Ovary (tissue), 3 donors: ENCODE data around the gene OR52A1.

Source experiments
- CTCF ChIP-seq, 3 donors: fragments of 450-650 bp in 2 of 3; fragments of 200-600 bp in 1 of 3; IDR thresholded peaks; one replicate each; pipeline versions ENCODE4 v1.5.1 to v1.8.0; 2016 to 2022; ENCODE audit warnings: antibody characterized with exemption in 3 of 3, mild to moderate bottlenecking in 1 of 3
- EP300 ChIP-seq: sonication (generic); formaldehyde crosslinking; IDR thresholded peaks from one replicate; pipeline ENCODE4 v1.6.1; 2017; ENCODE audit warnings: antibody characterized with exemption
- POLR2A ChIP-seq: fragments of 450-650 bp; IDR thresholded peaks from one replicate; pipeline ENCODE4 v1.6.1; 2017; ENCODE audit warnings: antibody characterized with exemption, mild to moderate bottlenecking, moderate library complexity
- donor health status: DM: no; HTN: no; CAD: no.

GRCh38 chr11:5136261-5136660 is 18.3 kb downstream of the OR52A1 start:
- TF ChIP-seq CTCF (IDR thresholded peaks at IDR 0.05) (no peak), POLR2A (no peak), EP300 (no peak)
